Anterior cingulate cortex (tissue), 58 donors: Measurements from ENCODE around the gene P4HA3.

Experiments used
- DNase-seq, 58 donors: peaks; one replicate each; lab custom pipeline; 2025; lab: John Stamatoyannopoulos, UW

The P4HA3 gene

GRCh38 chr11:74269161-74269811, 42.2 kb downstream of the P4HA3 start:
- DNase-seq: no peak

DNA sequence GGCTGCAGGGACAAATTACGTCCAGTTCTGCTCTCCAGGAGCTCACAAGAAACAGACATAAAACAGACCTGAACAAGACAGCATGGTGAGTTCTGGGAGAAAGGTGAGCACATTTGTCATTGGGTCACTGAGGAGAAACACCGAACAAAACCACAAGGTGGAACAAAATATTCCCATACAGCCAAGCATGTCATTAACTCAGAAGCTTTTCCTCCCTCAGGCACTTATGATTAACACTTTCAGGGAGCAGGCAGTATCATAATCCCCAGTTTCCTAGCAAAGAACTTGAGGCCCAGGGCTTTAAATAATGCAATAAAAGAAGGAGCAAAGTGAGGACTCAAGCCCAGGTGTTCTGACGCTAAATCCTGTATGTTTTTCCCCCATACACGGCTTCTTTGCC, 43.0 kb downstream of the P4HA3 start:
- DNase-seq: no peak

DNA sequence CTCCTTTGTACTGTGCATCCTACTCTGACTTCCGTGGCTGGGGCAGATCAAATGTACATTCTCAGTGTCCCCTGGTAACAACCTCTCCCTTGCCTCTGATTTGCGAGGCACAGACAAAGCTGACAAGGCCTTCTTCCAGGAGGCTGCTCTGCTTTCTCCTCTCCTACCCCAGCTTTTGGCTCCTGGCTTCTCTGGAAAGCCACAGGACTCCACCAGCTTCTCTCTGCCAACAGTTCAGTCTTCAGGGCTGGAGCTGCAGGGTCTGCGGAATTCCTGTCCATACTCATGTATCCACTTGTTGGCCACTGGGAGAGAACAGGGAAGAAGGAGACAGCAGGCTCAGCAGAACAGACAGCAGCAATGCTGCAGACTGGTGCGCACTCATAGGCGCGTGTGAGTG, 44.4 kb downstream of the P4HA3 start:
- DNase-seq: no peak

GRCh38 chr11:74265256-74265655, 46.2 kb downstream of the P4HA3 start:
- DNase-seq: no peak

GRCh38 chr11:74262725-74263124, 48.7 kb downstream of the P4HA3 start:
- DNase-seq: no peak

GRCh38 chr11:74257959-74258553, 53.4 kb downstream of the P4HA3 start:
- DNase-seq: peak in 9 of 58 donors; percentile 2 to 15 (median 7)

- no peak for DNase-seq
Measured at GRCh38 chr11:74256378-74257133, 54.9 kb downstream of the P4HA3 start.

DNA sequence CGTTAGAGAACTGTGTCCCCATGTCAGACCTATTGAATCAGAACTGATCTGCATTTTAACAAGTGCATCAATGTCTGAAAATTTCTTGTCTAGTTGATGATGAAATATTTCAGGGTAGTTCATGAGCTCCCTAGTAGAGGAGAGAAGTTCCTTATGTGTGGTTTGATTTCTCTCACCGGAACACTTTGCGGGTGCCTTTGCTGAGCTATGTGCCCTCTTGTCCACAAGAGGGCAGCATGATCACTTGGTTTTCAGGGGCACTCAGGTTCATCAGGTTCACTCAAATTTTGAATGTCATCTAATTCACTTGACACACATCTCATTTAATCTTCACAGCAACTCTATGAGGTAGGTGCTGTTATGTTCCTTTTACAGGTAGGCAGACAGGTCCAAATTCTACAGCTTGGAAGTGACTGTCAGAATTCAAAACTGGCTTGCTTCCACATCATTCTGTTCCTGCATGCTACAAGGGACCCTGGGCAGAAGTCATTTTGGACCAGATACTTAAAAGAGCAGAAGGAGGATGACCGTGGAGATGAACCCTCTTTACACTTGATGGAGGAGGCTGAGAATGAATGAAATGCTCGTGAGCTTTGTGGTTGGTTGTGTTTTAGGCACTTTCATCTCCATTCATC, 55.6 kb downstream of the P4HA3 start:
- DNase-seq: peak in 26 of 58 donors; percentile 1 to 58 (median 14)

DNA sequence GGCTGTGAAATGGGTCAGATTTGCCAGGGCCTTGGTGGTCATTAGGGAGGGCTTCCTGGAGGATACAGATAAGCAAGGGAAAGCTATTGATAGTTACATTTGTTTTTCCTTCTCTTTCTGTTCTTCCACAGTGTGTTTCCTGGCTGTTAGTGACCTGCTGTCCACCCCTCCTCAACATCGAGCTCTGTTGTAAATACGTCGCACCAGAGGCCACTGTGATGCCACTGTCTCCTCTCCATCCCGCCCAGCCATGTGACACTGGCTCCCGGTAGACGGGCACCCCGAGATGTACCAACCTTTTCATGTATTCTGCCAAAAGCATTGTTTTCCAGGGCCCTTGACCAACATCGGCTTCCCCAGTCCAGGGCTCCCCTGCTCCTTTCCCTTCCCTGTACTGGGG, 58.1 kb downstream of the P4HA3 start:
- DNase-seq: no peak

- no peak for DNase-seq
Measured at GRCh38 chr11:74249496-74249895, 61.9 kb downstream of the P4HA3 start.

GRCh38 chr11:74248469-74248868, 63.0 kb downstream of the P4HA3 start:
- no peak for DNase-seq

DNA sequence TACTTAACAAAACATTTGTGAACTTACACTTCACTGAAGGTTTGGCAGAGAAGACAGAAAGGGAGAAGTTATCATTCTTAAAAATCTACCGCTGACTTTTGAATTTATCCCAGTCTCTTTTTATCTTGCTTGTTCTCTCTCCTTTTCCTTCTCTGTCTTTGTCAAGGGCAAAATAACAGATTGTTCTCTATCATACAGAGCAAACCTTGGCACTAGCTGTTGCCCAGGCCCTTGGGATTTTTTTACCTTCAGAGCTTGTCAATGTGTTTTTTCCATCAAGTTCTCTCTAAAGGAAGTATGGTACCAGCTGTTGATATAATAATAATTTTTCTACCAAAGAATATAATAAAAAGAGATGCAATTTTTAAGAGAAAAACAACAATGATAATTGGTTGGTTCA, 73.2 kb downstream of the P4HA3 start:
- no peak for DNase-seq

GRCh38 chr11:74237541-74237940, 73.9 kb downstream of the P4HA3 start:
- DNase-seq: no peak

DNA sequence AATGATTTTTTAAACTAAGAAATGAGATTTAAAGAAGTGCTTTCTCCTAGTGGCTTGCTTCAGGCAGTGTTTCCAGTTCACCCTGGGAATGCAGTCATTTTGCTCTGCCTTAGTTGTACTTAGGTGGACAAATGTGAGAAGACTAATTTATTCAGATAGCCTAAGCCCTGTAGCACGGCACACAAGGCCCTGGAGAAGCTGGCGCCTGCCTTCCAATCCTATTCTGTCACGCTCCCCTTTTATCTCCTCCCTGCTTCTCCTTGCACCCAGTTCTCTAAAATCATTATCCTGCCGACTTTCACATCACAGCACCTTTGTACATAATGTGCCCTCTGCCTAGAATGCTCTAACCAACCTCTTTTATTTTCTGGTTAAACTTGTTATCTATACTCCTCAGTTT, 76.3 kb downstream of the P4HA3 start:
- no peak for DNase-seq

- no peak for DNase-seq
Measured at GRCh38 chr11:74233683-74234082, 77.8 kb downstream of the P4HA3 start.

DNA sequence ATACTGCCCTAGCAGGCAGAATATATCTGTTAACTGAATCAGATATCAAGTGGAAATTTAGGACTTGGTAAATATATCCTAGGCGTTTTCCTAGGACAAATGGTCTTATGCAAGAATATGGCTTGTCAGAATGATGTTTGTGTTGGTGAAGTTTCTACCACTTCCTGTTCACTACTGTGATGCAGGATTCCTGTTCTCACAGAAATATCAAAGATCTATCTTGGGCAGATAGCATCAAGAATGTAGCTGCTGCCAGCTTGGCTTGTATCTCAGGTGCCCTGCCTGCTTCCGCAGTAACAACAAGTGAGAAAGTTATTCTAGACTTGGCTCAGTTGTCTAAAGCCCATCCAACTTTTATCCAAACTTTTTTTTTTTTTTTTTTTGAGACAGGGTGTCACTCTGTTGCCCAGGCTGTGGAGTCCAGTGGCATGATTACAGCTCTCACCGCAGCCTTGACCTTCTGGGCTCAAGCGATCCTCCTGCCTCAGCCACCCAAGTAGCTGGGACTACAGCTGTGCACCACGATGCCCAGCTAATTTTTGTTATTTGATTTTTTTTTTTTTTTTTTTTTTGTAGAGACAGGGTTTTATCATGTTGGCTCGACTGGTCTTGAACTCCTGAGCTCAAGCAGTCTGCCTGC, 79.0 kb downstream of the P4HA3 start:
- DNase-seq: no peak

- no peak for DNase-seq
Measured at GRCh38 chr11:74226907-74227306, 84.5 kb downstream of the P4HA3 start.

- DNase-seq: no peak
Measured at GRCh38 chr11:74225565-74225964, 85.9 kb downstream of the P4HA3 start.

- no peak for DNase-seq
Measured at GRCh38 chr11:74221816-74222215, 89.6 kb downstream of the P4HA3 start.

DNA sequence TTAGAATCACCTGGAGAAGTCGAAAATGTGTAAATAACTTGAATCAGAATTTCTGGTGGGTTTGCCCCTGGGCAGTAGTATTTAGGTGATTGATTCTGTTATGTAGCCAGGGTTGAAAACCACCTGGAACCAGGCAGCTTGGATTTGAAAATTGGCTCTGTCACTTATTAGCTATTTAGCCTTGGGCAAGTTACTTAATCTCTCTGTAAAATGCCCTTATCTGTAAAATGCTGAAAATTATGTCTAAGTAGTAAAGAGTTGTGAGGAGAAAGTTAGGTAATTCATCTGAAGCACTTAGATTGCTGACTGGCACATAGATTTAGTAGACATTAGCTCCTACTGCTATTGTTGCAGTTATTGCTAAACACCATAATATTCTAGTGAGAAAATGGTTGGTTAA, 91.1 kb downstream of the P4HA3 start:
- DNase-seq: no peak
